Small intestine (tissue), 7 donors: ENCODE measurements around the gene MRPL34. TPM values are rescaled to one million over a fixed set of nuclear protein-coding genes. Genes with fewer than 3 reads are reported as not detected.
"Not testable (repeated sequence)": the region's sequence is repeated elsewhere in the genome, so short reads cannot be mapped to it uniquely, and the experiment has no call there.

Experiments used
- DNase-seq, 2 donors: peaks; one replicate each; pipeline versions ENCODE4 v3.0.0 to v3.0.0-alpha.2; 2013
- FAIRE-seq: peaks from 2 replicates; lab custom pipeline; 2012; peaks lifted over from hg19 to GRCh38; lab: Jason Lieb, UNC
- H3K27ac ChIP-seq, 3 donors: one replicate each; pipeline ENCODE4 v1.5.1; 2013; ENCODE audit warnings: low read length in 2 of 3, mild to moderate bottlenecking in 2 of 3, control low read depth in 1 of 3, inconsistent platforms in 1 of 3, low read depth in 1 of 3, moderate library complexity in 1 of 3
- H3K27me3 ChIP-seq, 3 donors: one replicate each; pipeline ENCODE4 v1.6.1; 2013; ENCODE audit warnings: low read length in 3 of 3, inconsistent platforms in 1 of 3; ENCODE audit not compliant: control insufficient read depth in 3 of 3, insufficient read depth in 3 of 3
- H3K36me3 ChIP-seq, 3 donors: one replicate each; pipeline ENCODE4 v1.6.1; 2013; ENCODE audit warnings: low read length in 3 of 3, inconsistent platforms in 1 of 3, low read depth in 1 of 3, mild to moderate bottlenecking in 1 of 3, moderate library complexity in 1 of 3; ENCODE audit not compliant: control insufficient read depth in 3 of 3, insufficient read depth in 2 of 3
- H3K4me1 ChIP-seq, 3 donors: one replicate each; pipeline ENCODE4 v1.6.1; 2013; ENCODE audit warnings: low read length in 2 of 3, inconsistent platforms in 1 of 3, low read depth in 1 of 3, mild to moderate bottlenecking in 1 of 3, moderate library complexity in 1 of 3; ENCODE audit not compliant: control insufficient read depth in 3 of 3, insufficient read depth in 2 of 3
- H3K4me3 ChIP-seq, 3 donors: one replicate each; pipeline ENCODE4 v1.5.1; 2013; ENCODE audit warnings: low read length in 3 of 3, control low read depth in 1 of 3, inconsistent platforms in 1 of 3, low read depth in 1 of 3, mild to moderate bottlenecking in 1 of 3, moderate library complexity in 1 of 3
- H3K9me3 ChIP-seq, 2 donors: one replicate each; pipeline ENCODE4 v1.6.1; 2013; ENCODE audit warnings: low read depth in 1 of 2, low read length in 1 of 2; ENCODE audit not compliant: control insufficient read depth in 2 of 2, insufficient read depth in 1 of 2
- WGBS, 3 donors: extraction: QIAGEN DNeasy Blood & Tissue Kit; methylation state at CpG; one replicate each; pipeline ENCODE4 v1.1.7; 2013; 5-methylcytosine and 5-hydroxymethylcytosine counted together
- polyA plus RNA-seq, 4 donors: library from polyadenylated mRNA; stranded (reverse) in 3 of 4; unstranded in 1 of 4; fragments of 200-250 nt in 3 of 4; fragments of 120-200 nt in 1 of 4; gene quantifications; one replicate each; pipeline versions ENCODE4 v1.2.1 to v1.2.3, GENCODE V29; 2013
- donor health status: healthy with polysubstance abuse.
- donor health status: control.
- donor health status: control.
- donor health status: Bipolar disorder and iron deficiency.
- donor health status: healthy.

MRPL34 gene
- polyA plus RNA-seq, 4 donors, result 49.0 to 404 (median 278) TPM

DNA sequence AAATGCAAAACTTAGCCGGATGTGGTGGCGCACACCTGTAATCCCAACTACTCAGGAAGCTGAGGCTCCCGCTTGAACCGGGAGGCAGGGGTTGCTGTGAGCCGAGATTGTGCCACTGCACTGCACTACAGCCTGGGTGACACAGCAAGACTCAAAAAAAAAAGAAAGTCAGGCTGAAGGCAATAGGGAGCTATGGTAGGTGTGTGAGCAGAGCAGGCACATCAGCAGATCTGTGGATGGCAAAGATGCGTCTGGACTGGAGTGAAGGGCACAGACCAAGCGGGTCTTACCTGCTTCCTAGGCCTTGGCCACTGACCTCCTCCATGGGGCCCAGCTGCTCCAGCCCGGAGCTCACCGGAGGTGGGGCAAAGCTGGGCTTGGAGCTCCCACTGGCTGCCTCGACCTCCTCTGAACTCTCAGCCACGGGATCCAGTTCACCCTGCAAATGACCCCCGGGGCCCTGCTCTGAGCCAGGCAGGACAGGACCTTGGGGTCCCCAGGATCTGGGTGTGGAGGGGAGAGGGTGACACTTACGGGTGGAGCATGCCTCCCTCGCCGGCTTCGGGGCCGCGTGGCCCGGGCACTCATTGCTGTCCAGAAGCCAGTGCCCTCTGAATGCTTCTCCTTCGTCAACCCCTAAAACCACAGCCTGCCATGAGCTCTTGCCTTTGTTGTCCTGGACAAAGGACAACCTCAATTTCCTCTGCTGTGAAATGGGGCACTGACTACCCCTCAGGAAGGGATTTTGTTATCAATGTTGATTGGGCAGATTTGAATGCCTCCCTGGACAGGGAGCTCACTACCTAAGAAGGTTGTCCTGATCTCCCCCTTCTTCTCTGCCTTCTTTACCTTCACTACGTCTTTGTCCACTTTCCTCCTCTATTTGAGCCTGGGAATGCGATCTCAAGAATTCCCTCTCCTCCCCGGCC, 41.7 kb upstream of the MRPL34 start:
- H3K4me3 ChIP-seq, result peak overlapping the region in 1 of 3 donors; percentile 17
- no peaks in the 10 kb centered on the region for H3K27me3 ChIP-seq
- peaks cover 0 to 12% of the 10 kb centered on the region in 2 donors for H3K9me3 ChIP-seq
- peaks cover 0 to 4% (median 0%) of the 10 kb centered on the region in 3 donors for H3K36me3 ChIP-seq
- WGBS, 3 donors, result 82 to 84% (median 84%) methylated on average over 23 of the region's 23 CpGs
- no peak for FAIRE-seq
- H3K4me1 ChIP-seq, result peaks cover 3 to 8% (median 6%) of the 10 kb centered on the region in 3 donors
- no peak for DNase-seq
- H3K27ac ChIP-seq, result peak overlapping the region in 1 of 3 donors; percentile 18

GRCh38 chr19:17264641-17264979, 41.1 kb upstream of the MRPL34 start, which contains the start of gene USHBP1:
Gene USHBP1, minus strand, starts transcription at chr19:17264745. Its CDS starts 446 bp downstream, at chr19:17264299.
- Histone ChIP-seq H3K27me3 (no peaks in the 10 kb centered on the region), H3K27ac (peak within 1 kb of the TSS in 1 of 3 donors; percentile 60), H3K4me1 (peaks cover 3 to 9% (median 6%) of the 10 kb centered on the region in 3 donors), H3K36me3 (peaks cover 0 to 9% (median 0%) of the 10 kb centered on the region in 3 donors), H3K9me3 (peaks cover 0 to 6% of the 10 kb centered on the region in 2 donors), H3K4me3 (peak within 1 kb of the TSS in 1 of 3 donors; percentile 17)
- no peak for DNase-seq
- FAIRE-seq, result no peak
- WGBS, 3 donors, result 37 to 59% (median 45%) methylated on average over 5 of the region's 5 CpGs

DNA sequence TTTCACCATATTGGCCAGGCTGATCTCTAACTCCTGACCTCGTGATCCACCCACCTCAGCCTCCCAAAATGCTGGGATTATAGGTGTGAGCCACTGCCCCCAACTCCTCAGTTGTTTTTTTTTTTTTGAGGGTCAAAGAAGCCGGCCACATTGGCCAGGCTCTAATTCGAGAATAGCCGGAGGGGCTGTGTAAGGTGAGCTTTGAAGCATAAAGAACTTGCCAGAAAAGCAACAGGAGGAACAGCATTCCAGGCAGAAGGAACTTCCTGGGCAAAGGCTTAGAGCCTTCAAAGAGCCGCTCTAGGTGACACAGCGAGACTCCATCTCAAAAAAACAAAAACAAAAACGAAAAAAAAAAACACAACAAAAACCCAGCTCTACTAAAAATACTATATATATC, 39.6 kb upstream of the MRPL34 start:
- no peak overlapping the region for H3K4me3 ChIP-seq
- WGBS, 3 donors, result 83 to 90% (median 88%) methylated on average over 7 of the region's 7 CpGs
- FAIRE-seq (no peak), DNase-seq (no peak)
- peaks cover 0 to 16% (median 2%) of the 10 kb centered on the region in 3 donors for H3K36me3 ChIP-seq
- peaks cover 3 to 9% (median 6%) of the 10 kb centered on the region in 3 donors for H3K4me1 ChIP-seq
- H3K27me3 ChIP-seq, result no peaks in the 10 kb centered on the region
- H3K9me3 ChIP-seq, result no peaks in the 10 kb centered on the region
- H3K27ac ChIP-seq, result no peak overlapping the region

GRCh38 chr19:17266589-17266974, 39.1 kb upstream of the MRPL34 start:
- Histone ChIP-seq H3K27me3 (no peaks in the 10 kb centered on the region), H3K4me3 (no peak overlapping the region), H3K9me3 (no peaks in the 10 kb centered on the region), H3K36me3 (peaks cover 0 to 22% (median 2%) of the 10 kb centered on the region in 3 donors), H3K27ac (peak overlapping the region in 1 of 3 donors; percentile 61), H3K4me1 (peaks cover 3 to 9% (median 6%) of the 10 kb centered on the region in 3 donors)
- DNase-seq (no peak), FAIRE-seq (no peak)
- WGBS, 3 donors, result 63 to 85% (median 78%) methylated on average over 12 of the region's 12 CpGs

- FAIRE-seq, result peak; percentile 92
These were observed 38.5 kb upstream of the MRPL34 start, which contains the start of gene BABAM1 for GRCh38 chr19:17266975-17267788. Gene BABAM1, plus strand, starts transcription at chr19:17267443. Its CDS starts 1,364 bp downstream, at chr19:17268807.

GRCh38 chr19:17268754-17269153, 36.9 kb upstream of the MRPL34 start:
- Histone ChIP-seq H3K4me3 (no peak overlapping the region), H3K36me3 (peaks cover 0 to 39% (median 2%) of the 10 kb centered on the region in 3 donors), H3K27ac (no peak overlapping the region), H3K9me3 (no peaks in the 10 kb centered on the region), H3K4me1 (peaks cover 3 to 9% (median 6%) of the 10 kb centered on the region in 3 donors), H3K27me3 (no peaks in the 10 kb centered on the region)
- no peak for DNase-seq
- FAIRE-seq, result no peak
- WGBS, 3 donors, result 94 to 97% (median 97%) methylated on average over 12 to 13 of the region's 13 CpGs

More at GRCh38 chr19:17266975-17267788, 38.5 kb upstream of the MRPL34 start, which contains the start of gene BABAM1:
- no peaks in the 10 kb centered on the region for H3K9me3 ChIP-seq
- H3K4me1 ChIP-seq, result peaks cover 3 to 9% (median 6%) of the 10 kb centered on the region in 3 donors
- no peaks in the 10 kb centered on the region for H3K27me3 ChIP-seq
- peak within 1 kb of the TSS in 2 of 3 donors; percentile 56 to 85 for H3K27ac ChIP-seq
- H3K4me3 ChIP-seq, result peak within 1 kb of the TSS; percentile 61 to 90 (median 78)
- peaks cover 0 to 28% (median 2%) of the 10 kb centered on the region in 3 donors for H3K36me3 ChIP-seq
- 0% methylated on average over 27 of the region's 27 CpGs for WGBS, 3 donors
- DNase-seq, result peak; percentile 97 to 99

DNA sequence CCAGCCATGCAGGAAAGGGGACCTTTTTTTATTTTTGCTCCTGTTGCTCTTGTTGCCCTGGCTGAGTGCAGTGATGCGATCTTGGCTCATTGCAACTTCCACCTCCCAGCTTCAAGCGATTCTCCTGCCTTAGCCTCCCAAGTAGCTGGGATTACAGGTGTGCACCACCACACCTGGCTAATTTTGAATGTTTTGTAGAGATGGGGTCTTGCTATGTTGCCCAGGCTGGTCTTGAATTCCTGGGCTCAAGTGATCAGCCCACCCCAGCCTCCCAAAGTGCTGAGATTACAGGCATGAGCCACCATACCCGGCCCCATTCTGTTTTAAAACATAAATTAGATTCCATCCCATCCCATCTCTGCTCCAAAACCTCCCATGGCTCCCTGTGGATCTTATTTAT, 30.8 kb upstream of the MRPL34 start:
- H3K4me3 ChIP-seq, FAIRE-seq, DNase-seq, H3K4me1 ChIP-seq, H3K27ac ChIP-seq, H3K9me3 ChIP-seq, H3K27me3 ChIP-seq: not testable (repeated sequence)
- WGBS, 3 donors, result 98 to 100% (median 100%) methylated on average over 3 of the region's 3 CpGs
- H3K36me3 ChIP-seq, result peaks cover 7 to 79% (median 7%) of the 10 kb centered on the region in 3 donors
